Activated naive CD4-positive, alpha-beta T cell treated with anti-CD3 and anti-CD28 coated beads, Interleukin-2, amount 10 ng/mL, durations not matched to agents 7 days and 5 days (primary cell): ENCODE results near the gene ZFP37.
"Not testable (repeated sequence)": the region's sequence is repeated elsewhere in the genome, so short reads cannot be mapped to it uniquely, and the experiment has no call there.

Experiments used
- CTCF ChIA-PET: fragments of 350-600 bp; sonication (Branson Sonifier 250); formaldehyde crosslinking; loops from one replicate; lab custom pipeline; 2021; ENCODE audit warnings: antibody characterized with exemption; lab: Charles Lee
- DNase-seq: peaks from one replicate; pipeline ENCODE4 v3.0.0-alpha.2; 2020
- H3K27ac Mint-ChIP-seq: one replicate; pipeline ENCODE4 v1.8.0; 2021; ENCODE audit warnings: mild to moderate bottlenecking, moderate library complexity, mixed read lengths
- H3K27me3 Mint-ChIP-seq: one replicate; pipeline ENCODE4 v1.8.0; 2021; ENCODE audit warnings: mild to moderate bottlenecking, mixed read lengths
- H3K36me3 Mint-ChIP-seq: one replicate; pipeline ENCODE4 v1.8.0; 2021; ENCODE audit warnings: mixed read lengths
- H3K4me1 Mint-ChIP-seq: one replicate; pipeline ENCODE4 v1.8.0; 2021; ENCODE audit warnings: mixed read lengths
- H3K4me3 Mint-ChIP-seq: one replicate; pipeline ENCODE4 v1.8.0; 2021; ENCODE audit warnings: mild to moderate bottlenecking, moderate library complexity, mixed read lengths
- H3K9me3 Mint-ChIP-seq: one replicate; pipeline ENCODE4 v1.8.0; 2021; ENCODE audit warnings: mixed read lengths

ZFP37 gene

DNA sequence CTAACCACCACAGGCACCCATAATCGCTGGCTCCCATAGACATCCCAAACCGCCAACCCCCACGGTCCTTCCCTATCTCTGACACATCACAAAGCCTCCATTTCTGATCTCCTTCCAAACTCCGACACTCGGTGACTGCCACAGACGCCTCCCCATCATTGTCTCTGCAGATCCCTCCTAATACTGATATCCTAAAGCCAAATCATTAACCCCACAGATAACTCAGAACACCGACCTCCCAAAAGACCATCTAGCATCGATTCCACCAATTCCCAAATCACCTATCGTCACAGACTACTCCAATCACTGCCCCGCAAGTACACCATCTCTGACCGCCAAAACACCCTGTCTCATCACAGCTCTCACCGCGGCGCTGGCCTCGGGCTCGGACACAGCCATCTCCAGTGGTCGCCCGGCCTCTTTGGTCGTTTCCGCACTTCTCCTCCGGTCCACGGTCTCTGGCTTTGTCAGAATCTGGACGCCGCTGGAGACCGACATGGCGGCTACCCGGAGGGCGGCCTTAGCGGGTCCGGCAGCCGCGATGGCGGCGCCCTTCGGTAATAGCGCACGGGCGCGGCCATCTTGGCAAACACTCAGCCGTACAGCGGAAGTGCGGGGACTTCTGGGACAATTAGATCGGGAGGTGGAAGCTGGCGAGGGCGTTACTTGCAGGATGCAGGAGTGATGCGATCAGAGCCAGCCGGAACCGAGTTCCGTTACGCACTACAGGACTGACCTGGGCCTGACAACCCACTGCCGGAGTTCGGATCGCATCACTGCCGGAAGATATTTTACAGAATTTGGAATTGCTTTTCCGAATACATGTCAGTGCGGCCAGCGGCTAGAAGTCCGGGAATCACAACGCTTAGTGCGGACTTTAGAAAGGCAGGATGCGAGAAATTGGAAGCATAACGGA is at the start of gene ZFP37:
Gene ZFP37 (minus strand): TSS at position 534 of the 916 bp plus-strand sequence. CDS start 36 bp downstream, at position 498.
- Mint-ChIP-seq H3K27me3 (peaks cover 11% of the 10 kb centered on the region), H3K4me1 (no peaks in the 10 kb centered on the region), H3K9me3 (peaks cover 13% of the 10 kb centered on the region), H3K4me3 (no peak within 1 kb of the TSS), H3K27ac (no peak within 1 kb of the TSS), H3K36me3 (peaks cover 2% of the 10 kb centered on the region)
- CTCF ChIA-PET, result no interaction called here
- peak; percentile 71 for DNase-seq

DNA sequence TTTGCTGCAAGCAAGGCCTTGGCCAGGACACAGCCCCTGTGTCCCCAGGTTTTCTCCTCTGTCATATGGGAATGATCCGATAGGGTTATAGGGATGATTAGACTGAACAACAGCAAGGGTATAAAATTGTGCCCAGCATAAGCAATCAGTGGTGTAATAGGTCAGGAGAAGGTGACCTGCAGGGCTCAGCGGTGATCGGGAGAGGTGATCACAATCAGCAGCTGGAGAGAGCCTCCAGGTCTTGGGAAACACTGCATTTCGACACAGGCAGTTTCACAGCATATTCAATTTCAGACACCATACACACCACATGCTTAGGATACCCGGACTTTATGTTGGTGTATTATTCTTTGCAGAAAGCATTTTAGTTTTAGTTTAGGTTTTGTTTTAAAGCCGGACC is 48.8 kb upstream of the ZFP37 start:
- DNase-seq, H3K4me1 Mint-ChIP-seq, H3K36me3 Mint-ChIP-seq, CTCF ChIA-PET, H3K4me3 Mint-ChIP-seq, H3K9me3 Mint-ChIP-seq, H3K27ac Mint-ChIP-seq, H3K27me3 Mint-ChIP-seq: not testable (repeated sequence)

DNA sequence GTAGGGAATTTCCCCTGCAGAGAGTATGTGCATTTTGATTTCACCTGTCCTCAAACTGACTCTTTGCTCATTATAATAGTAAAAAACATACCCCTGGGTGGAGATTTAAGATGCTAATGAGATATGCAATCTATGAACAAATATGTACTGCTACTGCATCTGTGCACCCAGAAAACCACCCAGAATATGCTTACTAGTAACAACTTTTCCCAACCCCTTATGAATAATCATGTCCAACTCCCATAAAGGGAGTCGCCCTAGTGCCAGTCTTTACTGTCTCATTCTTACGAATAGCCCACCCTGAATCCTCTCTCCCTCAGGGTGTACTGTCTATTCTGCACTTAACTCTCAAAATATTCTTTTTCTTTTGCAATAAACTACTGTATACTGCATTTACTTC is 39.0 kb upstream of the ZFP37 start:
- no peaks in the 10 kb centered on the region for H3K4me1 Mint-ChIP-seq
- DNase-seq, result no peak
- H3K27me3 Mint-ChIP-seq, result peaks cover 3% of the 10 kb centered on the region
- H3K9me3 Mint-ChIP-seq, result peaks cover under 1% of the 10 kb centered on the region
- H3K4me3 Mint-ChIP-seq, result no peak overlapping the region
- no peak overlapping the region for H3K27ac Mint-ChIP-seq
- H3K36me3 Mint-ChIP-seq, result no peaks in the 10 kb centered on the region
- CTCF ChIA-PET, result interaction anchor here (1.3 kb wide), 1 partner anchor 17 kb away, joined by 5 read pairs; no protein-coding TSS in a partner anchor

DNA sequence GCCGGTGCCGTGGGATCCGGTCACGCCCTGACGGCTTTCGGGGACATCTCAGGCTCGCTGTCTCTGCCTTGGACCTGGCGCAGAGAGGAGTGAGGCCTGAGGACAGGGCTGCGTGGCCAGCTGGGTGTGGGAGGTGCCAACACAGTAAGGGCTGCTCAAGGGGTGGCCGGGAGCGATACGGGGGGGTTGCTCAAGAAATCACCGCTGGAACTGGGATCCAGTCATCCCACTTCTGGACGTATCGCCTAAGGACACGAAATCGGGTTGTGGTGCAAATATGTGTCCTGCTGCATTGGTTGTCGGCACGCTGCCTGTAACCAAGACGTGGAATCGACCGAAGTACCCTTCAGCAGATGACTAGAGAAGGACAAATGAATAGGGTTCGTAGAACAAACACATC is 33.4 kb upstream of the ZFP37 start:
- DNase-seq, H3K4me1 Mint-ChIP-seq, H3K4me3 Mint-ChIP-seq: not testable (repeated sequence)

DNA sequence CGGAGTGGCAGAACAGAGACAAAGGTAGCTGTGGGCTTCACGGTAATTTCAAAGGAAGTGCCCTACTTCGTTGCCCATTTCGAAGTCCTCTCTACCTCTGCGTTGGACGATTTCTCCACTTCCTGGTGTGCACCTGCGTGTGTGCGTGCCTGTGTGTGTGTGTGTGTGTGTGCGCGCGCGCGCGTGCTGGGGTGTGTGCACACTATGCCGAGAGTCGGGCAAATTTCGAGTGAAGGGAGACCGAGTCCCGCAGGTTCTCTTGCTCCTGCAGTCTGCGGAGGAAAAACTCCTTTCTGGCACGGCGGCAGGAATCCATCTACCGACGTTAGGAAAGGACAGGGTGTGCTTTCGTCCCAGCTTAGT is 32.6 kb upstream of the ZFP37 start:
- H3K4me1 Mint-ChIP-seq, DNase-seq, H3K27ac Mint-ChIP-seq, H3K4me3 Mint-ChIP-seq, H3K9me3 Mint-ChIP-seq, H3K36me3 Mint-ChIP-seq, CTCF ChIA-PET: not testable (repeated sequence)
- H3K27me3 Mint-ChIP-seq, result peaks cover 11% of the 10 kb centered on the region

More for the DNA sequence above, 33.4 kb upstream of the ZFP37 start:
- H3K36me3 Mint-ChIP-seq, CTCF ChIA-PET, H3K9me3 Mint-ChIP-seq: not testable (repeated sequence)
- Mint-ChIP-seq H3K27me3 (peaks cover 11% of the 10 kb centered on the region), H3K27ac (peak overlapping the region; percentile 5)

DNA sequence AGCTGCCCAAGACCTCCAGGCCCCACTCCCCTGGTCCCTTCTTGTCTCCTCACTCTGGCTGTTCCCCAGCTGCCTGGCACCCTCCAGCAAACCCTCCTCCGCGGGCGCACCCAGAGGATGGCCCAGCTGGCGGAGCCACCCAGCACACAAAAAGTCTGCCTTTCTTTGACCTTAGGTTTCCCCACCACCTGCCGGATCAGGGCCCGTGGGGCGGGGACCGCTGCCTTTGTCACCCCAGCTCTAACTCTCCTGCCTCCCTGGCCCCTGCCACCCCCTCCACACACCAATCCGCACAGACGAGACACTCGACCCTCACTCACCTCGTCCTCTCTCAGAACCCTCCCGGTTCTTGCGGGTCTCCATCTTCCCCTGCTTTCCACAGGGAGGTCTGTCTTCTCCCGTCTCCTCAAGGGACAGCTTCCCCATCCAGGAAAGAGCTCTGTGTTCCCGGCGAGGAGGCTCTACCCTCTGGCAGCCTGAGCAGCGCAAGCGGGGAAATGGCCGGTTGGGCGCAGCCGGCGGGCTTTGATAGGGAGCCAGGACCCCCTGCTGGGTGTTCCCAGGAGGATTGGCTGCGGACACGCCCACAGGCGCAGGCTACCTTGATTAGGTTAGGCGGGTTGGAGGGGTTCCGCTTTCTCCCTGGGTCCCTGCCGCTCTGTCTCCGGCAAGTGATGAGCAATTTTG is 32.1 kb upstream of the ZFP37 start:
- H3K36me3 Mint-ChIP-seq, H3K4me3 Mint-ChIP-seq, DNase-seq, H3K4me1 Mint-ChIP-seq, H3K9me3 Mint-ChIP-seq, CTCF ChIA-PET, H3K27ac Mint-ChIP-seq: not testable (repeated sequence)
- peaks cover 11% of the 10 kb centered on the region for H3K27me3 Mint-ChIP-seq

DNA sequence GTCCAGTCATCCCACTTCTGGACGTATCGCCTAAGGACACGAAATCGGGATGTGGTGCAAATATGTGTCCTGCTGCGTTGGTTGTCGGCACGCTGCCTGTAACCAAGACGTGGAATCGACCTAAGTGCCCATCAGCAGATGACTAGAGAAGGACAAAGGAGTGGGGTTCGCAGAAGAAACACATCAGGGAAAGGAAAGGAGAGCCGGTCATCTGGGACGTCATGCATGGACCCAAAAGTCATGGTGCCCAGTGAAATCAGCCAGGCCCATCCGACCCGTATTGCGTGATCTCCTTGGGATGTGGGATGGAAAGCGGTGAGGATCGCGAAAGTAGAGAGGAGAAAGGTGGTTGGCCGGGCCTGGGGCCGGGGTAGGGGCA is 6.4 kb upstream of the ZFP37 start:
- peaks cover 11% of the 10 kb centered on the region for H3K9me3 Mint-ChIP-seq
- DNase-seq, result peak; percentile 29
- H3K36me3 Mint-ChIP-seq, H3K4me3 Mint-ChIP-seq, H3K4me1 Mint-ChIP-seq, CTCF ChIA-PET, H3K27ac Mint-ChIP-seq: not testable (repeated sequence)
- H3K27me3 Mint-ChIP-seq, result peaks cover 11% of the 10 kb centered on the region

DNA sequence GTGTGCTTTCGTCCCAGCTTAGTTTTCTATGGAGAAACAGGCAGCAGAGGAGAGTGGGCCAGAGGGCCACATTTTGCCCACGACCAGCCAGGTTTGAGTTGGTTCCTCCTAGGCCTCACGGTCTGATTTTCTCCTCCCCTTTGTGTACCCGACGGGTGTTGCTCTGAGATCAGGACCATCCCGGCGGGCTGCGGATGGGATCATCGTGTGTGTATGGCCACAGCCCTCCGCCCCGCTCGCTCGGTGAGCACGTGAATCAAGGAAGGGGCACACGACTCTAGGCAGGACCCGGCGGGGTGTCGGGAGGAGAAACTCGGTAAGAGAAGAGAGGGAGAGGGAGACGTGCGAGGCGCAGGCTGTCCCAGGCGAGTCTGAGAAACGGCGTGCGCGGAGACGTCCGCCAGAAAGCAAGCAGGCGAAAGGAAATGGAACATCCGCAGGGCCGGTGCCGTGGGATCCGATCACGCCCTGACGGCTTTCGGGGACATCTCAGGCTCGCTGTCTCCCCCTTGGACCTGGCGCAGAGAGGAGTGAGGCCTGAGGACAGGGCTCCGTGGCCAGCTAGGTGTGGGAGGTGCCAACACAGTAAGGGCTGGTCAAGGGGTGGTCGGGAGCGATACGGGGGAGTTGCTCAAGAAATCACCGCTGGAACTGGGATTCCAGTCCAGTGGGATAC is 5.9 kb upstream of the ZFP37 start:
- H3K4me3 Mint-ChIP-seq, DNase-seq, H3K4me1 Mint-ChIP-seq, H3K27ac Mint-ChIP-seq, H3K36me3 Mint-ChIP-seq, CTCF ChIA-PET: not testable (repeated sequence)
- peaks cover 11% of the 10 kb centered on the region for H3K27me3 Mint-ChIP-seq
- peaks cover 13% of the 10 kb centered on the region for H3K9me3 Mint-ChIP-seq

DNA sequence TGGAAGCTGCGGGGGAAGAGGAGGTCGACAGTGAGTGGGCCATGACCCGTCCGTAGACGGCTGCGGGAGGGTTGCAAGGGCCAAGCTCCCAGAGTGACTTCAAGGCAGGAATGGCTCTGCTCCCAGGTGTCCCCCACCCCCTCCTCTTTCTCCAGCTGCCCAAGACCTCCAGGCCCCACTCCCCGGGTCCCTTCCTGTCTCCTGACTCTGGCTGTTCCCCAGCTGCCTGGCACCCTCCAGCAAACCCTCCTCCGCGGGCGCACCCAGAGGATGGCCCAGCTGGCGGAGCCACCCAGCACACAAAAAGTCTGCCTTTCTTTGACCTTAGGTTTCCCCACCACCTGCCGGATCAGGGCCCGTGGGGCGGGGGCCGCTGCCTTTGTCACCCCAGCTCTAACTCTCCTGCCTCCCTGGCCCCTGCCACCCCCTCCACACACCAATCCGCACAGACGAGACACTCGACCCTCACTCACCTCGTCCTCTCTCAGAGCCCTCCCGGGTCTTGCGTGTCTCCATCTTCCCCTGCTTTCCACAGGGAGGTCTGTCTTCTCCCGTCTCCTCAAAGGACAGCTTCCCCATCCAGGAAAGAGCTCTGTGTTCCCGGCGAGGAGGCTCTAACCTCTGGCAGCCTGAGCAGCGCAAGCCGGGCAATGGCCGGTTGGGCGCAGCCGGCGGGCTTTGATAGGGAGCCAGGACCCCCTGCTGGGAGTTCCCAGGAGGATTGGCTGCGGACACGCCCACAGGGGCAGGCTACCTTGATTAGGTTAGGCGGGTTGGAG is 4.7 kb upstream of the ZFP37 start:
- H3K4me3 Mint-ChIP-seq, CTCF ChIA-PET, H3K36me3 Mint-ChIP-seq, H3K27ac Mint-ChIP-seq, H3K4me1 Mint-ChIP-seq: not testable (repeated sequence)
- peaks cover 13% of the 10 kb centered on the region for H3K9me3 Mint-ChIP-seq
- H3K27me3 Mint-ChIP-seq, result peaks cover 11% of the 10 kb centered on the region
- DNase-seq, result peak; percentile 24

DNA sequence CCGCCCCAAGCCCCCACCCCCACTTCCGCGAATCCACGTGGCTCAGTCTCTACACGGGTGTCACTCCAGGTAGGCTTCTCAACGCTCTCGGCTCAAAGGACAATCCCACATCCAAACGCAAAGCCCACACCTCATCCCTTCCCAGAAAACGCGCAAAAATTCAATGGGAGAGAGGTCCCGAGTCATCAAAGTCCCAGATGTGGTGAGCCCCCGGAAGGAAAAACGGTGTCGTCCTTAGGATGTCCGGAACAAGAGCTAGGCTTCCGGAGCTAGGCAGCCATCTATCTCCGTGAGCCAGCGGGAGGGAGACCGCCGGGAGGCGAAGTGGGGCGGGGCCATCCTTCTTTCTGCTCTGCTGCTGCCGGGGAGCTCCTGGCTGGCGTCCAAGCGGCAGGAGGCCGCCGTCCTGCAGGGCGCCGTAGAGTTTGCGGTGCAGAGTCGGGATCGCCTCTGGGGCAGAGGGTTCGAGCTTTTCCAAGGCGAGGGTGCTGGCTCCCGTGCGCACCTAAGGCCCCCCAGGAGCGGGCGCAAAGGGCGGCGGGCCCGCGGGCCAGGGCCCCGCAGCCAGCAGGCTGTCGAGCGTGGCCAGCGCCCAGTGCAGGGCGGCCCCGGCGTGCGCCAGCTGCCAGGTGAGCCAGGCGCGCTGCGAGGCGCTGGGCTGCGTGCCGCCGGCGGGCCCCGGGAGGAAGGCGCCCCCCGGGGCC is 3.2 kb upstream of the ZFP37 start:
- H3K4me1 Mint-ChIP-seq, DNase-seq, H3K36me3 Mint-ChIP-seq, CTCF ChIA-PET, H3K4me3 Mint-ChIP-seq: not testable (repeated sequence)
- peaks cover 11% of the 10 kb centered on the region for H3K27me3 Mint-ChIP-seq
- peaks cover 13% of the 10 kb centered on the region for H3K9me3 Mint-ChIP-seq
- peak overlapping the region; percentile 6 for H3K27ac Mint-ChIP-seq

DNA sequence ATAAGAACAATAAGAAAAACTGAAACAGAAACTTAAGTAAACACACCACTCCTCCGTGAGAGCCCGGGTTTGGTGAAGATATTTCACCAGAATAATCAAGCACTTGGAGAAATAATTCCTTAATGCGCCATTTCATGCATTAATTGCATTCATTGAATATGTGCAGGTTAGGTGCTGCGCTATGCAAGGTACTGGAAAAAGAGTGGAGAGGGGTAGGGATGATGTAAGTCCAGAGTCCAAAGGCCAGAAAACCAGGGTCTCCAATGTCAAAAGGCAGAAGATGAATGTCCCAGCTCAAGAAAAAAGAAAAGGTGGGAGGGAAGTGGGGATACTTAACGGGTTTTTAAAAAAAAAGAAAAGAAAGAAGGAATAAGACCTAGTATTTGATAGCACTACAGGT is 669 bp upstream of the ZFP37 start:
- CTCF ChIA-PET, result no interaction called here
- Mint-ChIP-seq H3K27ac (no peak overlapping the region), H3K27me3 (peaks cover 11% of the 10 kb centered on the region), H3K36me3 (peaks cover 2% of the 10 kb centered on the region), H3K4me3 (no peak overlapping the region), H3K4me1 (no peaks in the 10 kb centered on the region), H3K9me3 (peaks cover 13% of the 10 kb centered on the region)
- DNase-seq, result no peak

DNA sequence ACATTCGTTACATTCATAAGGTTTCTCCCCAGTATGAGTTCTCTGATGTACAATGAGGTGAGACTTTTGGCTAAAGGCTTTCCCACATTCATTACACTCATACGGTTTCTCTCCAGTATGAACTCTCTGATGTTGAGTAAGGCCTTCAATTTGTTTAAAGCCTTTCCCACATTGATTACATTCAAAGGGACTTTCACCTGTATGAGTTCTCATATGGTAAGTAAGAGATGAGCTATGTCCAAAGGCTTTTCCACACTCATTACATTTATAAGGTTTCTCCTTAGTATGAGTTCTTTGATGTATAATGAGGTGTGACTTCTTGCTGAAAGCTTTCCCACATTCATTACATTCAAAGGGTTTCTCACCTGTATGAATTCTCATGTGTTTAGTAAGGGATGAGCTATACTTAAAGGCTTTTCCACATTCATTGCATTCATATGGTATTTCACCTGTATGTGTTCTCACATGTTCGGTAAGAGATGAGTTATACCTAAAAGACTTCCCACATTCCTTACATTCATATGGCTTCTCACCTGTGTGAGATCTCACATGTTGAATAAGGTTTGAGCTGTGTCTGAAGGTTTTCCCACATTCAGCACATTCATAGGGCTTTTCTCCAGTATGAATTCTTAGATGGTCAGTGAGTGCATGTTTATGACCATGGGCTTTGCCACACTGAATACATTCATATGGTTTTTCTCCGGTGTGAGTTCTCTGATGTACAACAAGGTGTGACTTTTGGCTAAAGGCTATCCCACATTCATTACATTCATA is 13.5 kb downstream of the ZFP37 start:
- CTCF ChIA-PET, result interaction anchor here (0.6 kb wide), 1 partner anchor 639 kb away, joined by 3 read pairs; no protein-coding TSS in a partner anchor
- no peak for DNase-seq
- H3K9me3 Mint-ChIP-seq, result peaks cover 70% of the 10 kb centered on the region
- H3K36me3 Mint-ChIP-seq, result peaks cover 17% of the 10 kb centered on the region
- no peak overlapping the region for H3K4me3 Mint-ChIP-seq
- H3K27ac Mint-ChIP-seq, result no peak overlapping the region
- H3K4me1 Mint-ChIP-seq, result no peaks in the 10 kb centered on the region
- no peaks in the 10 kb centered on the region for H3K27me3 Mint-ChIP-seq

DNA sequence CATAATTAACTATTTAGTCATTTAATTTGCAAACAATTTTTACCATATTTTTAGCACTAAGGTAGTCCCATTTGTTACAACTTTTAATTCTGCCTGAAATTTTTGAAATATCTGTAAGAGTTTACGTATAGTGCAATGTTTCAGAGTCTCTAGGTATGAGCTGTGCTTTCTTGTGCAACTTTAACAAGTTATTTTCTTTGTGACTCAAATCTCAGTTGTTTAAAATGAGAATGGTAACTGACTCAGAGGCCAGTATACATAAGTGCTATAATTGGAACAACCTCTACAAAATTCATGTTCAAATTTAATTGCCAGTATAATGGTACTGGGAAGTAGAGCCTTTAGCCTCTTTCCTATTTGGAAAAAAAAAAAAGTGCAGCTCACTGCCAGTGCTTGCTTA is 30.3 kb downstream of the ZFP37 start:
- Mint-ChIP-seq H3K27ac (no peak overlapping the region), H3K27me3 (no peaks in the 10 kb centered on the region), H3K4me3 (no peak overlapping the region), H3K36me3 (no peaks in the 10 kb centered on the region), H3K9me3 (peaks cover 26% of the 10 kb centered on the region), H3K4me1 (no peaks in the 10 kb centered on the region)
- CTCF ChIA-PET, result no interaction called here
- no peak for DNase-seq
